ENCODE data around the gene HELZ. TPM values are rescaled to one million over a fixed set of nuclear protein-coding genes. Genes with fewer than 3 reads are reported as not detected.

The HELZ gene
- total RNA-seq, 2 donors from 2014 or later: 51.4 to 74.7 TPM

- Histone ChIP-seq H3K27ac (ENCODE audit: low read depth, low read length) (no peak overlapping the region), H3K4me1 (ENCODE audit: control insufficient read depth, insufficient read depth, low read length) (peaks cover 11% of the 10 kb centered on the region), H3K9me3 (ENCODE audit: control insufficient read depth, low read length) (no peaks in the 10 kb centered on the region), H3K27me3 (ENCODE audit: control insufficient read depth, insufficient read depth, low read length, poor library complexity, severe bottlenecking) (no peaks in the 10 kb centered on the region), H3K9ac (ENCODE audit: extremely low read depth, low read length, poor library complexity, severe bottlenecking) (no peak overlapping the region), H3K36me3 (ENCODE audit: control insufficient read depth, insufficient read depth, low read length) (peaks cover 54% of the 10 kb centered on the region), H3K4me3 (ENCODE audit: low read length) (no peak overlapping the region)
- DNase-seq: no peak
- Mint-ChIP-seq H3K4me1 (peaks cover 28% of the 10 kb centered on the region), H3K9me3 (no peaks in the 10 kb centered on the region), H3K27me3 (ENCODE audit: insufficient read depth) (no peaks in the 10 kb centered on the region), H3K27ac (no peak overlapping the region), H3K4me3 (no peak overlapping the region), H3K36me3 (ENCODE audit: low read depth) (peaks cover 20% of the 10 kb centered on the region)
- WGBS, 2 experiments (ENCODE audit: insufficient coverage in 1 of 2, insufficient read length in 1 of 2): 97% methylated on average over 3 of the region's 3 CpGs; no CpG with 5 or more reads in 1 of the 2 experiments
- no peak for TF ChIP-seq CTCF (conservative IDR thresholded peaks at IDR 0.05)
These were observed 170.2 kb downstream of the HELZ start for GRCh38 chr17:67074781-67075180.

- 82 to 94% methylated on average over 2 to 3 of the region's 3 CpGs for WGBS, 2 experiments (ENCODE audit: insufficient coverage in 1 of 2, insufficient read length in 1 of 2)
- H3K27me3 ChIP-seq (ENCODE audit: control insufficient read depth, insufficient read depth, low read length, poor library complexity, severe bottlenecking): no peaks in the 10 kb centered on the region
- Mint-ChIP-seq H3K27ac (no peak overlapping the region), H3K36me3 (ENCODE audit: low read depth) (peaks cover 13% of the 10 kb centered on the region), H3K4me3 (no peak overlapping the region), H3K9me3 (no peaks in the 10 kb centered on the region), H3K4me1 (peaks cover 42% of the 10 kb centered on the region), H3K27me3 (ENCODE audit: insufficient read depth) (no peaks in the 10 kb centered on the region)
- H3K9ac ChIP-seq (ENCODE audit: extremely low read depth, low read length, poor library complexity, severe bottlenecking): no peak overlapping the region
- no peaks in the 10 kb centered on the region for H3K9me3 ChIP-seq (ENCODE audit: control insufficient read depth, low read length)
- TF ChIP-seq CTCF (conservative IDR thresholded peaks at IDR 0.05): no peak
- no peak for DNase-seq
- H3K4me3 ChIP-seq (ENCODE audit: low read length): no peak overlapping the region
- H3K27ac ChIP-seq (ENCODE audit: low read depth, low read length): no peak overlapping the region
- peaks cover 35% of the 10 kb centered on the region for H3K36me3 ChIP-seq (ENCODE audit: control insufficient read depth, insufficient read depth, low read length)
- peaks cover 23% of the 10 kb centered on the region for H3K4me1 ChIP-seq (ENCODE audit: control insufficient read depth, insufficient read depth, low read length)
These were observed 172.1 kb downstream of the HELZ start for GRCh38 chr17:67072885-67073284.

DNA sequence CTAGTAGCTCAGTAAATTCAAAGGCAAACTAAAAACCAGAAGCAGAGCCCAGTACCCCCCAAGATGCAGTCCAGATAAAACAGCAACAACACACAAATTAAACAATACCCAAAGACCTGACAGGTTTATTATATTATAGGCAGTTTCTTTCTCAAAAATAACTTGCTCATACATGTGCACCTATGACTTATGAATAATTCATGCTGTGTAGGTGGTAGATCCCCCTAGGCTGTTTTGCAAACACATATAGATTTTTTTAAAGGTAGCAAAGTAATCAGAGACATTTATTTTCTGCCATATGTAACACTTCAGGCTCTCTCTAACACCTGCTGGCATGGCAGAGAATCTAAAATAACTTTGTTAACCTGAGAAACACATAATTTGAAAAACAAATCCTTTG lies 173.4 kb downstream of the HELZ start:
- no peak overlapping the region for H3K4me3 ChIP-seq (ENCODE audit: low read length)
- H3K27ac Mint-ChIP-seq: no peak overlapping the region
- no peak for DNase-seq
- H3K4me3 Mint-ChIP-seq: no peak overlapping the region
- no peaks in the 10 kb centered on the region for H3K9me3 Mint-ChIP-seq
- no peaks in the 10 kb centered on the region for H3K9me3 ChIP-seq (ENCODE audit: control insufficient read depth, low read length)
- peaks cover 38% of the 10 kb centered on the region for H3K4me1 Mint-ChIP-seq
- H3K27me3 Mint-ChIP-seq (ENCODE audit: insufficient read depth): no peaks in the 10 kb centered on the region
- H3K27ac ChIP-seq (ENCODE audit: low read depth, low read length): no peak overlapping the region
- H3K27me3 ChIP-seq (ENCODE audit: control insufficient read depth, insufficient read depth, low read length, poor library complexity, severe bottlenecking): no peaks in the 10 kb centered on the region
- TF ChIP-seq CTCF (conservative IDR thresholded peaks at IDR 0.05): no peak
- peaks cover 13% of the 10 kb centered on the region for H3K36me3 Mint-ChIP-seq (ENCODE audit: low read depth)
- H3K4me1 ChIP-seq (ENCODE audit: control insufficient read depth, insufficient read depth, low read length): peaks cover 20% of the 10 kb centered on the region
- peaks cover 28% of the 10 kb centered on the region for H3K36me3 ChIP-seq (ENCODE audit: control insufficient read depth, insufficient read depth, low read length)
- no peak overlapping the region for H3K9ac ChIP-seq (ENCODE audit: extremely low read depth, low read length, poor library complexity, severe bottlenecking)

Data from endodermal cell (in vitro differentiated cells).